Loucy (cell line): ENCODE data around the gene DHPS.

ENCODE experiments used
- H2AFZ ChIP-seq: fragments of 200-600 bp; sonication (generic); 2 replicates; pipeline ENCODE4 v1.6.0; 2016; ENCODE audit warnings: antibody characterized with exemption, mild to moderate bottlenecking, low read length, moderate library complexity
- H3F3A ChIP-seq: fragments of 200-600 bp; 2 replicates; pipeline ENCODE4 v1.6.0; 2016; ENCODE audit warnings: antibody characterized with exemption, low read depth, mild to moderate bottlenecking
- H3K27me3 ChIP-seq: fragments of 200-600 bp; sonication (generic); 2 replicates; pipeline ENCODE4 v1.6.1; 2014; ENCODE audit warnings: low read length, mild to moderate bottlenecking; ENCODE audit not compliant: insufficient read depth, poor library complexity, severe bottlenecking
- H3K36me3 ChIP-seq: fragments of 200-600 bp; sonication (generic); 2 replicates; pipeline ENCODE4 v1.6.1; 2016; ENCODE audit warnings: low read length; ENCODE audit not compliant: insufficient read depth
- H3K4me1 ChIP-seq: fragments of 200-600 bp; sonication (generic); 2 replicates; pipeline ENCODE4 v1.5.1; 2014; ENCODE audit warnings: low read length, mild to moderate bottlenecking; ENCODE audit not compliant: insufficient read depth, poor library complexity, severe bottlenecking
- H3K4me2 ChIP-seq: fragments of 200-600 bp; sonication (generic); 2 replicates; pipeline ENCODE4 v1.6.0; 2014; ENCODE audit warnings: antibody characterized with exemption, low read length, low read depth, mild to moderate bottlenecking; ENCODE audit not compliant: poor library complexity, severe bottlenecking
- H3K4me3 ChIP-seq: fragments of 200-600 bp; sonication (generic); 2 replicates; pipeline ENCODE4 v1.5.1; 2014; ENCODE audit warnings: low read length, mild to moderate bottlenecking, mixed read lengths; ENCODE audit not compliant: poor library complexity, severe bottlenecking
- H3K79me2 ChIP-seq: fragments of 200-600 bp; sonication (generic); 2 replicates; pipeline ENCODE4 v1.6.1; 2014; ENCODE audit warnings: low read length; ENCODE audit not compliant: insufficient read depth
- H3K9ac ChIP-seq: fragments of 200-600 bp; sonication (generic); 2 replicates; pipeline ENCODE4 v1.6.0; 2014; ENCODE audit warnings: mild to moderate bottlenecking, low read depth, low read length, moderate library complexity; ENCODE audit not compliant: poor library complexity, severe bottlenecking
- H3K9me2 ChIP-seq: fragments of 200-600 bp; sonication (generic); replicated peaks from 2 replicates; pipeline ENCODE4 v1.6.1; 2016; ENCODE audit warnings: low read depth, low read length, mixed read lengths
- H3K9me3 ChIP-seq: fragments of 200-600 bp; sonication (generic); 2 replicates; pipeline ENCODE4 v1.6.1; 2014; ENCODE audit warnings: mild to moderate bottlenecking, antibody characterized with exemption, low read length, low read depth; ENCODE audit not compliant: insufficient read depth
- H4K20me1 ChIP-seq: fragments of 200-600 bp; sonication (generic); 2 replicates; pipeline ENCODE4 v1.6.0; 2014; ENCODE audit warnings: antibody characterized with exemption, low read length, mild to moderate bottlenecking; ENCODE audit not compliant: insufficient read depth, poor library complexity, severe bottlenecking
- EZH2phosphoT487 ChIP-seq: fragments of 200-600 bp; IDR thresholded peaks from 2 replicates; pipeline ENCODE4 v1.6.1; 2018; ENCODE audit warnings: antibody characterized with exemption, mild to moderate bottlenecking, moderate library complexity, borderline replicate concordance
- TF ChIP-seq, protein P1 (sequence below): fragments of 200-600 bp; sonication (generic); conservative IDR thresholded peaks from 2 replicates; pipeline ENCODE4 v1.5.1; 2014; ENCODE audit warnings: mild to moderate bottlenecking, antibody characterized with exemption, low read length

The DHPS gene

DNA sequence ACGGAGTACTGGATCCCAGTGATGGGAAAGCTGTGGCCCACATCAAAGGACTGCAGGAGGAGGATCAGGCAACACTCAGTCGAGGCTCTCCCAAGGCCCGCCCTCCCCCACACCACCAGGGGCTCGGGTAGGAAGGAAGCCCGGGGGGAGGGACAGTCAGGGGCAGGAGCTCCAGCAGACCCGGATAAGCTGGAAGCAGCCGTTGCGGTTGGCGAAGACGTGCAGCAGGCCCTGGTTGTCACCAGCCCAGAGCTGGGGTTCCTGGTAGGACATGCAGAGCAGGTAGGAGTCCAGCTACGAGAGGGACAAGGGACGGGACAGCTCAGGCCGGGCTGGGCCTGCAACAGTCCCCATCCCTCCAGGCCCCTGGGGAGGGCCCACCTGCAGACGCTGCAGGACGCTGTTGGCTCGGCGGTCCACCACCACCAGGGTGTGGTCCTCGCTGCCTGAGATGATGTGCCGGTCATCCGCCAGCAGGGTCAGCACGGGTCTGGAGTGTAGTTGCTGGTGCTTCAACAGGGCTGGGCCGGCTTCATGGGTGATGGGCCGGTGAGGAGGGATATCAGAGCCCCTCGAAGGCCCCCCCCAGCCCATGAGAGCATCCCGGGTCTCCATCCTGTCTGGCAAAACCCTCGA is 8.0 kb upstream of the DHPS start:
- no peaks in the 10 kb centered on the region for H3F3A ChIP-seq
- H3K9me2 ChIP-seq: no peaks in the 10 kb centered on the region
- peak overlapping the region; percentile 76 for H3K4me3 ChIP-seq
- H4K20me1 ChIP-seq: no peaks in the 10 kb centered on the region
- H3K4me1 ChIP-seq: peaks cover 12% of the 10 kb centered on the region
- TF ChIP-seq EZH2phosphoT487: no peak
- TF ChIP-seq, protein P1, sequence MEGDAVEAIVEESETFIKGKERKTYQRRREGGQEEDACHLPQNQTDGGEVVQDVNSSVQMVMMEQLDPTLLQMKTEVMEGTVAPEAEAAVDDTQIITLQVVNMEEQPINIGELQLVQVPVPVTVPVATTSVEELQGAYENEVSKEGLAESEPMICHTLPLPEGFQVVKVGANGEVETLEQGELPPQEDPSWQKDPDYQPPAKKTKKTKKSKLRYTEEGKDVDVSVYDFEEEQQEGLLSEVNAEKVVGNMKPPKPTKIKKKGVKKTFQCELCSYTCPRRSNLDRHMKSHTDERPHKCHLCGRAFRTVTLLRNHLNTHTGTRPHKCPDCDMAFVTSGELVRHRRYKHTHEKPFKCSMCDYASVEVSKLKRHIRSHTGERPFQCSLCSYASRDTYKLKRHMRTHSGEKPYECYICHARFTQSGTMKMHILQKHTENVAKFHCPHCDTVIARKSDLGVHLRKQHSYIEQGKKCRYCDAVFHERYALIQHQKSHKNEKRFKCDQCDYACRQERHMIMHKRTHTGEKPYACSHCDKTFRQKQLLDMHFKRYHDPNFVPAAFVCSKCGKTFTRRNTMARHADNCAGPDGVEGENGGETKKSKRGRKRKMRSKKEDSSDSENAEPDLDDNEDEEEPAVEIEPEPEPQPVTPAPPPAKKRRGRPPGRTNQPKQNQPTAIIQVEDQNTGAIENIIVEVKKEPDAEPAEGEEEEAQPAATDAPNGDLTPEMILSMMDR: no peak
- peak overlapping the region; percentile 87 for H3K9ac ChIP-seq
- H2AFZ ChIP-seq: peak overlapping the region; percentile 31; the same call in 1 of the 2 replicates
- H3K36me3 ChIP-seq: no peaks in the 10 kb centered on the region
- peak overlapping the region; percentile 73 for H3K4me2 ChIP-seq
- H3K9me3 ChIP-seq: no peaks in the 10 kb centered on the region
- H3K27me3 ChIP-seq: no peaks in the 10 kb centered on the region
- peaks cover 36% of the 10 kb centered on the region; the same call in 1 of the 2 replicates for H3K79me2 ChIP-seq

DNA sequence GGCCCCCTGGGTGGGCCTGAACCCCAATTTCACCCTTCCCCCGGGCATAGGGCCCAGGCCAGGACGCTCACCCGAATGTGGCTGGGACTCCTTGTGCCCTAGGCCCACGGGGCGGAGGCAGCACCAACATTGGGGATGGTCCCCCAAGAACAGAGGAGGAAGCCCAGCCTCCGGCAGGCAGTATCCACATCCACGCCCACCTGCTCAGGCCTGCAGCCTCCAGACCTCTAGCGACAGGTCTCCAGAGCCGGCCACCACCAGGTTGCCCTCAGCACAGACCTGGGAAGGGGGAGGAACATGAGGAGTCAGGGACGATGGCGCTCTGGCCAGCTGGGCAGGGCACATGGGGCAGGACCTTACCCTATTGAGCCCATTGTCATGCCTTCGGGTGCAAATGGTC is 7.3 kb upstream of the DHPS start:
- Histone ChIP-seq H3K36me3 (no peaks in the 10 kb centered on the region), H3K9ac (peak overlapping the region; percentile 87), H3K79me2 (peaks cover 36% of the 10 kb centered on the region; the same call in 1 of the 2 replicates), H3F3A (no peaks in the 10 kb centered on the region), H3K4me3 (peak overlapping the region; percentile 76), H3K27me3 (no peaks in the 10 kb centered on the region), H3K4me2 (peak overlapping the region; percentile 73), H3K9me2 (no peaks in the 10 kb centered on the region), H2AFZ (no peak overlapping the region), H3K4me1 (peaks cover 12% of the 10 kb centered on the region), H3K9me3 (no peaks in the 10 kb centered on the region), H4K20me1 (no peaks in the 10 kb centered on the region)
- TF ChIP-seq EZH2phosphoT487: no peak
- TF ChIP-seq, protein P1: no peak

DNA sequence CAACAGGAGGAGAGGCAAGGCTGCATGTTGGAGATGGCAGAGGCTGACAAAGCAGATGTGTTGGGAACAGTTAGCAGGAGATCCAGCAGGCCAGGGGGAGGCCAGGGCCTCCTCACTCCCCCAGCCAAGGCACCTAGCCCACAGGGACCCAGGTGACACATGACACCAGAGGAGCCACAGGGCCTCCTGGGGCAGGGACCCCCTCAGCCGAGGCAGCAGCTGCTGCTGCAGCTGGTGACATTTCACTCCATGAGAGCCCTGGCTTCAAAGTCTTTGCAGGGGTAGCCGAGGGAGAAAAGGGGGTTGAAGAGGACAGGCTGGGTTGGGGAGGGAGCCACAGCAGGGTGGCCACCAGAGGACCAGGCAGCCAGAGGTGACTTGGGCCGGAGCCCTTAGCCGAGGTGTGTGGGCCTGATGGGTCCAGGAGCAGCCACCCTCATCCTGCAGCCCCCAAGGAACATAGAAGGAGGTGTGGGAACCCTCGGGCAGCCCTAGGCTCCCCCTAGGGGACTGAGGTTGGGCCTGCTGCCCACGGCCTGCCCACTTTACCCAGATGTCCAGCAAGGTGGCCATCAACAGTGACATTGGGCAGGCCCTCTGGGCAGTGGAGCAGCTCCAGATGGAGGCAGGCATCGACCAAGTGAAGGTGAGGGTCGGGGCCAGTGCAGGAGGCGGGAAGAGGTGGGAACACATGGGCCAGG is 6.0 kb upstream of the DHPS start, which contains the start of gene GNG14:
TSS of gene GNG14 (plus strand) at position 503 of the 701 bp plus-strand sequence. CDS start at position 554, 51 bp downstream.
- Histone ChIP-seq H4K20me1 (no peaks in the 10 kb centered on the region), H3K79me2 (peaks cover 36% of the 10 kb centered on the region; the same call in 1 of the 2 replicates), H3K9ac (peak within 1 kb of the TSS; percentile 87), H3K9me3 (no peaks in the 10 kb centered on the region), H3K9me2 (no peaks in the 10 kb centered on the region), H2AFZ (no peak within 1 kb of the TSS), H3K36me3 (no peaks in the 10 kb centered on the region), H3K4me1 (peaks cover 12% of the 10 kb centered on the region), H3K4me2 (peak within 1 kb of the TSS; percentile 73), H3F3A (no peaks in the 10 kb centered on the region), H3K27me3 (no peaks in the 10 kb centered on the region), H3K4me3 (peak within 1 kb of the TSS; percentile 76)
- no peak for TF ChIP-seq EZH2phosphoT487
